ENCODE measurements around the gene TMPRSS4. TPM values are rescaled to one million over a fixed set of nuclear protein-coding genes. Genes with fewer than 3 reads are reported as not detected.

Gene TMPRSS4
- total and polyA plus RNA-seq, 9 donors = 0.07 to 5.2 (median 0.25) TPM; not detected in 1

DNA sequence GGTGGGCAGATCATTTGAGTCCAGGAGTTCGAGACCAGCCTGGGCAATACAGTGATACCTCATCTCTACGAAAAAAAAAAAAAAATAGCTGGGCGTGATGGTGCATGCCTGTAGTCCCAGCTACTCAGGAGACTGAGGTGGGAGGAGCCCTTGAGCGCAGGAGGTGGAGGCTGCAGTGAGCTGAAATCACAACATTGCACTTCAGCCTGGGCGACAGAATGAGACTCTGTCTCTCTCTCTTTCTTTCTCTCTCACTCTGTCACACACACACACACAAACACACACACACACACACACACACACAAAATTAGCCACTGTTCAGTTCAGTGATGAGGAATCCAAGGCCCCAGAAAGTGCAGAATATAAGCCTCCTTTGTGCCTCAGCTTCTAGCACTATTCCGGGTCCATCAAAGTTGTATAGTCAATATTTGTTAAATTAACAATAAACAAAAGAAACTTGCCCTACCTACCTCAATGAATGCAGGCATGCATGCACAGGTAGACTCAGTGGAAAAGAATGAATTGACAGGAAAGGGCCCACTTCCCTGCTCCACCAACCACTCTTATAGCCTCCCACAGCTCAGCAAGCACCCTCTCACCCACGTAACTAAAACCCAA, 13.8 kb downstream of the TMPRSS4 start:
- H3K27ac ChIP-seq (ENCODE audit: low read length) = no peak overlapping the region
- peaks cover 18% of the 10 kb centered on the region for H3K27me3 ChIP-seq (ENCODE audit: control insufficient read depth, insufficient read depth, low read length)
- WGBS (ENCODE audit: insufficient coverage) = 71% methylated on average over 1 of the region's 7 CpGs
- H3K4me3 ChIP-seq (ENCODE audit: low read length) = no peak overlapping the region
- peaks cover 7% of the 10 kb centered on the region for H3K4me1 ChIP-seq (ENCODE audit: control insufficient read depth, insufficient read depth, low read length)
- no peaks in the 10 kb centered on the region for H3K36me3 ChIP-seq (ENCODE audit: control insufficient read depth, insufficient read depth, low read length)
- no peak for DNase-seq
- no peaks in the 10 kb centered on the region for H3K9me3 ChIP-seq (replicated peaks; ENCODE audit: control insufficient read depth, low read depth, low read length)

DNA sequence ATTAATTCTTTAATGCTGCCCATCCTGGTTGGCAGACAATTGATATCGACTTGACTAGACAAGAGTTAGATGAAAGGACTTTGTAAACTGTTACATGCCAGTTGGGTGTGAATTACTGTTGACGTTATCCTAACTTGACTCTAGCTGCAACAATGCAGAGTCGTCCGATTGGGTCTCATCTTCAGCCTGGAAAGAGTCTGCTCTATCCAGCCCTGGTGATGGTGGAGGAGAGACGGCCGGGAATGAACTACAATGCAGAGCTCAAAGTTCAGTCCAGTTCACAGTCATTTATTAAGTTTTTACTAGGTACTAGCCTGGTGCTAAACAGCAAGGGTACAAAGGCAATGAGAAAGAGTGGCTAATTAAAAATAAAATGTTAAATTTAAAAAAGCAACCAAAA, 14.8 kb downstream of the TMPRSS4 start:
- no peak overlapping the region for H3K4me3 ChIP-seq (ENCODE audit: low read length)
- WGBS (ENCODE audit: insufficient coverage) = 12% methylated on average over 3 of the region's 6 CpGs
- no peaks in the 10 kb centered on the region for H3K9me3 ChIP-seq (replicated peaks; ENCODE audit: control insufficient read depth, low read depth, low read length)
- H3K27me3 ChIP-seq (ENCODE audit: control insufficient read depth, insufficient read depth, low read length) = peaks cover 15% of the 10 kb centered on the region
- no peaks in the 10 kb centered on the region for H3K36me3 ChIP-seq (ENCODE audit: control insufficient read depth, insufficient read depth, low read length)
- DNase-seq = no peak
- H3K4me1 ChIP-seq (ENCODE audit: control insufficient read depth, insufficient read depth, low read length) = peaks cover 6% of the 10 kb centered on the region
- H3K27ac ChIP-seq (ENCODE audit: low read length) = no peak overlapping the region

DNA sequence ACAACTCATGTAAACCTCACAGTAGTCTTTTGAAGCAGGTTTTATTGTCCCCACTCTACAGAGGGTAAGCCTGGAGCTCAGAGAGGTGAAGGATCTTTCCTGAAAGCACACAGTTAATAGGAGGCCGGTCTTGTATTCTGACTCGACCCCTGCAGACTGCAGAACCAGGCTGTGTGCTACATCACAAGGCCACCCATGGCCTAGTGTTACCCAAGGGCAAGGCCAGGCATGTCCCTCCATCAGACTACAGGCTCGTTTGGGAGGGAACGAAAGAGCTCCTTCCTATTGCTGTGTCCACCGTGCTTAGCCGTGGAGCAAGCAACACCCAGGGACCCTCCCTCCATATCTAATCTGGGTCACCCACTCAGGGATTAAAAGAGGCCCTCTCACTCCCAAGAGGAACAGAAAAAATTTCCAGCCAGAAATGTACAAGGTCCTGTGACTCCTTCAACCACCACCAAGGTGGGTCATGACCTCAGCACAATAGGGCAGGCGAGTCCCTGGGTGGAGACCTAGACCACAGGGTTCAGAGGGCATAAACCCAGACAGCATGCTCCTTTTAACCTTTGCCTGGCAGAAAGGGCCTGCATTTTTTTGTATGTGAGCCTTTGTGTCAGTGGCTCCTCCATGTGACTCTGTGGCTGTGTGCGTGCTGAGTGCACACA, 16.2 kb downstream of the TMPRSS4 start:
- H3K27me3 ChIP-seq (ENCODE audit: control insufficient read depth, insufficient read depth, low read length) = peaks cover 15% of the 10 kb centered on the region
- DNase-seq = no peak
- no peaks in the 10 kb centered on the region for H3K9me3 ChIP-seq (replicated peaks; ENCODE audit: control insufficient read depth, low read depth, low read length)
- H3K4me3 ChIP-seq (ENCODE audit: low read length) = no peak overlapping the region
- H3K27ac ChIP-seq (ENCODE audit: low read length) = no peak overlapping the region
- WGBS (ENCODE audit: insufficient coverage) = 60% methylated on average over 6 of the region's 8 CpGs
- H3K4me1 ChIP-seq (ENCODE audit: control insufficient read depth, insufficient read depth, low read length) = no peaks in the 10 kb centered on the region
- no peaks in the 10 kb centered on the region for H3K36me3 ChIP-seq (ENCODE audit: control insufficient read depth, insufficient read depth, low read length)

DNA sequence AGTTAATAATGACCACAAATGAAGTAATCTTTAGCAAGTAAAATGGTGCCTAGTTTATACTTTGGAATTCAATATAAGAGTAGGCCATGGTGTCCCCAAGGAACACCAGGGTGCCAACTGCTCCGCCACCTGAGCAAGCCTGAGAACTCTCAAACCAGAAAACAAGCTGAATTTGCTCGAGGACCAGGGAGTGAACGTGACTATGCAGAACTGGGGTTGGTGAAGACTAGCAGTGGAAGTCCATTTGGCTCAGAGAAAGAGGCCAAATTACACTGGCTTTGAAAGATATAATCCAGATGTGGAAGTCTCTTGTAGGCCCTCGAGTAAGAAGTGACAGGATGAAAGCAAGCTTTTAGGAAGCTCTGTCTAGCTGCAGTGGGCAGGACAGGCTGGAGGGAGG, 18.6 kb downstream of the TMPRSS4 start:
- DNase-seq = no peak
- peaks cover 18% of the 10 kb centered on the region for H3K27me3 ChIP-seq (ENCODE audit: control insufficient read depth, insufficient read depth, low read length)
- no peak overlapping the region for H3K27ac ChIP-seq (ENCODE audit: low read length)
- H3K4me1 ChIP-seq (ENCODE audit: control insufficient read depth, insufficient read depth, low read length) = no peaks in the 10 kb centered on the region
- H3K36me3 ChIP-seq (ENCODE audit: control insufficient read depth, insufficient read depth, low read length) = no peaks in the 10 kb centered on the region
- no peaks in the 10 kb centered on the region for H3K9me3 ChIP-seq (replicated peaks; ENCODE audit: control insufficient read depth, low read depth, low read length)
- WGBS (ENCODE audit: insufficient coverage) = 35% methylated on average over 4 of the region's 4 CpGs
- no peak overlapping the region for H3K4me3 ChIP-seq (ENCODE audit: low read length)

DNA sequence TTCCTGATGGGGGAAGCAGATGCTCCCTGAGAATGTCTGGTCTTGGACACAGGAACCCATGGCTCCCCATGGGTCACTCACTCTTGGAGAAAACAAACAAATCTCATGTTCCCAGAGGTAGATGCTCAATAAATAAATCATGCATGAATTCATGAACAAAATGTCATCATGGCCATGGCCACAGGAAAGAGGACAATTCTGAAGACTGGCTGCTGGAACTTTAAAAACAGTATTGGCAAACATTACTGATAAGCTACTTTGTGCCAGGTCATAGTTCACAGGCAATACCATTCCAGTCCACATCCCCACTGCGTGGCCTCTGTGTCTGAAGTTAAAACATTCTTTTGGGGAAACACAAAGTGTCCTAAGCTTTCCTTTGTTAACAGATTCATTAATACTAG, 19.1 kb downstream of the TMPRSS4 start:
- DNase-seq = no peak

DNA sequence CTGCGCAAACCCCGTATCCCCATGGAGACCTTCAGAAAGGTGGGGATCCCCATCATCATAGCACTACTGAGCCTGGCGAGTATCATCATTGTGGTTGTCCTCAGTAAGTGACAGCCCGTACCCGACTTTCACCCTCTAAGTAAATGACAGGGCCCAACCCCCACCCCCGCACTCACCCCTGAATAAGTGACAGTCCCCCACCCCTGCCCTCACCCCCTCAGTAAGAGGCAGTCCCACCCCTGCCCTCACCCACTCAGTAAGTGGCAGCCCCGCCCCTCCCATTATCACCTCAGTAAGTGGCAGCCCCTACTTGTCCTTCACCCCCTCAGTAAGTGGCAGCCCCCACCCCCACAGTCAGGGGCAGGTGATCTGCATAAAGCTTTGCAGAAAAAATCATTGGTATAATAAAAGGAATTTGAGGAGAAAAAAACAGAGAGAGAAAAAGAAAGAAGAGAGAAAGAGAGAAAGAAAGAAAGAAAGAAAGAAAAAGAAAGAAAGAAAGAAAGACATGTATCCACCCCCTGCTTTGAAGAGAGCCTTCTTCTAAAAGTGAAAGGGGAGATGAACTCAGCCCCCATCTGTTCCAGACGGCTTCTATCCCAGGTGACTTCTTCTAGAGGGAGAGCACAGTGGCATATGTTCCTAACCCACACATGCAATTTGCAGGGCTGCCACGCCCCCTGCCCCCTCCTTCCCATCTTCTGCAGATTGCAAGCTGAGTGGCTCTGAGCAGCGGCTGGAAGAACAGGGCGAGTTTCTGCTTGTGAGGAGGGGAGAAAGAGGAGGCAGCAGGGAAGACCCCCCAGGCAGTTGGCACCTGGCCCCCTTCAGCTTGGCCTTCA, 22.3 kb downstream of the TMPRSS4 start:
- Histone ChIP-seq H3K4me3 (ENCODE audit: low read length) (no peak overlapping the region), H3K9me3 (replicated peaks; ENCODE audit: control insufficient read depth, low read depth, low read length) (no peaks in the 10 kb centered on the region), H3K36me3 (ENCODE audit: control insufficient read depth, insufficient read depth, low read length) (no peaks in the 10 kb centered on the region), H3K27me3 (ENCODE audit: control insufficient read depth, insufficient read depth, low read length) (peaks cover 13% of the 10 kb centered on the region), H3K4me1 (ENCODE audit: control insufficient read depth, insufficient read depth, low read length) (no peaks in the 10 kb centered on the region), H3K27ac (ENCODE audit: low read length) (no peak overlapping the region)
- DNase-seq = no peak
- WGBS (ENCODE audit: insufficient coverage) = 50% methylated on average over 6 of the region's 11 CpGs

More for the DNA sequence above, 19.1 kb downstream of the TMPRSS4 start:
- H3K4me3 ChIP-seq (ENCODE audit: low read length) = no peak overlapping the region
- H3K27me3 ChIP-seq (ENCODE audit: control insufficient read depth, insufficient read depth, low read length) = peaks cover 19% of the 10 kb centered on the region
- H3K27ac ChIP-seq (ENCODE audit: low read length) = no peak overlapping the region
- H3K4me1 ChIP-seq (ENCODE audit: control insufficient read depth, insufficient read depth, low read length) = no peaks in the 10 kb centered on the region
- 20% methylated on average over 1 of the region's 1 CpG for WGBS (ENCODE audit: insufficient coverage)
- H3K9me3 ChIP-seq (replicated peaks; ENCODE audit: control insufficient read depth, low read depth, low read length) = no peaks in the 10 kb centered on the region
- no peaks in the 10 kb centered on the region for H3K36me3 ChIP-seq (ENCODE audit: control insufficient read depth, insufficient read depth, low read length)

DNA sequence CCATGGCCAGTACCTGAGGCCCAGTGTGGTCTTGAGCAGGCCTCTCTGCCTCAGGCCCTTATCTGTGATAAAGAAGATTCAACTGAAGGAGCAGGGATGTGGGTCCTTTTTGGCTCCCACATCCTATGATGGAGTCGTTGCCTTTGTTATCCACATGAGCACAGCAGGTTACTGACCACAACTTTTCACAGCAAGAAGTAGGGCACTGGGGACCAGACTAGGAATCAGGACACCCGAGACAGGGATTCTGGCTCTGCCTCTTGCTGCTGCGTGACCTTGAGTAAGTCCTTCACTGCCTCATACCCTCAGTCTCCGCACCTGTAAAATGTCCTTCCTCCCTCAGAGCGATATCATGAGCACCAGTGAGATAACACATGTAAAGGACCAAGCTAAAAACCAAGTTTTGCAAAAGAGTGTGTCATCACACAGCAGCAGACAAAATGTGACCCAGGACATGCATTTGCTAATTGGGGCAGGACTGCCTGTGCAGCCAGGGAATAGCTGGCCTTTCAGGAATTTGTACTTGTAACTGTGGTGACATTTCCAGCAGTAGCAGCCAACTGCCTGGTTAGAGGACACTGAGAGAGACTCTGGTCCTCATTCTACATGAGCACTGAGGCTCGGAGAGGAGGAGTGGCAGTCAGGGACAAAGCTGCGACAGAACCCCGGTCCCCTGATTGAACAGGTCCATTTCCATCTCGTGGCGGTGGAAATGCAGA, 23.1 kb downstream of the TMPRSS4 start:
- no peak for DNase-seq
- Histone ChIP-seq H3K27ac (ENCODE audit: low read length) (no peak overlapping the region), H3K36me3 (ENCODE audit: control insufficient read depth, insufficient read depth, low read length) (no peaks in the 10 kb centered on the region), H3K4me3 (ENCODE audit: low read length) (no peak overlapping the region), H3K9me3 (replicated peaks; ENCODE audit: control insufficient read depth, low read depth, low read length) (no peaks in the 10 kb centered on the region), H3K4me1 (ENCODE audit: control insufficient read depth, insufficient read depth, low read length) (no peaks in the 10 kb centered on the region), H3K27me3 (ENCODE audit: control insufficient read depth, insufficient read depth, low read length) (peaks cover 13% of the 10 kb centered on the region)
- WGBS (ENCODE audit: insufficient coverage) = 76% methylated on average over 7 of the region's 10 CpGs

DNA sequence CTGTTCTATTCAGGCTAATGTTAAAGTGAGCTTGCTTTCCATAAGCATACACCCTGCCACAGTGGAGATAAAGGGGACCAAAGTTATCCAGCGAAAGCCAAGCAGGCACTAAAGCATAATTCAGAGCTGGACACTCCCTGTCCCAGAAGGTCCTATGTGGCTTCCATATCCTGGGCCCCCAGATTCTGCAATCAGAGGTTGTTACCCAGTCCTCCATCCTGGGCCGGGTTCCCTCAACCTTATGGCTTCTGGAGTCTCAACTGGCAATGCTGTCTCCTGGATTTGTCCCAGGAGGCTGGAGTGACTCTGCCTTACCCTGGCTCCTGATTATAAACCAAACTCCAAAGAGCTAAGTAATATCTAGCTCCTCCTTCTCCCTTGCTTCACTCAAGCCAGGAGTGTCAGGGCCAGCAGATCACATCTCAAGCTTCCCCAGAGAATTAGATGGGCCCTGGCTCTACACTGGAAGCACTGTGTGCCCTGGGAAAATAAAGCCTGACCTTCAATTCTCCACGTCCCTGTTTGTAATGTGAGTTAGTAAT, 23.9 kb downstream of the TMPRSS4 start:
- WGBS (ENCODE audit: insufficient coverage) = 78% methylated on average over 2 of the region's 3 CpGs
- no peaks in the 10 kb centered on the region for H3K9me3 ChIP-seq (replicated peaks; ENCODE audit: control insufficient read depth, low read depth, low read length)
- no peaks in the 10 kb centered on the region for H3K4me1 ChIP-seq (ENCODE audit: control insufficient read depth, insufficient read depth, low read length)
- H3K27ac ChIP-seq (ENCODE audit: low read length) = no peak overlapping the region
- DNase-seq = no peak
- no peak overlapping the region for H3K4me3 ChIP-seq (ENCODE audit: low read length)
- peaks cover 13% of the 10 kb centered on the region for H3K27me3 ChIP-seq (ENCODE audit: control insufficient read depth, insufficient read depth, low read length)
- no peaks in the 10 kb centered on the region for H3K36me3 ChIP-seq (ENCODE audit: control insufficient read depth, insufficient read depth, low read length)

DNA sequence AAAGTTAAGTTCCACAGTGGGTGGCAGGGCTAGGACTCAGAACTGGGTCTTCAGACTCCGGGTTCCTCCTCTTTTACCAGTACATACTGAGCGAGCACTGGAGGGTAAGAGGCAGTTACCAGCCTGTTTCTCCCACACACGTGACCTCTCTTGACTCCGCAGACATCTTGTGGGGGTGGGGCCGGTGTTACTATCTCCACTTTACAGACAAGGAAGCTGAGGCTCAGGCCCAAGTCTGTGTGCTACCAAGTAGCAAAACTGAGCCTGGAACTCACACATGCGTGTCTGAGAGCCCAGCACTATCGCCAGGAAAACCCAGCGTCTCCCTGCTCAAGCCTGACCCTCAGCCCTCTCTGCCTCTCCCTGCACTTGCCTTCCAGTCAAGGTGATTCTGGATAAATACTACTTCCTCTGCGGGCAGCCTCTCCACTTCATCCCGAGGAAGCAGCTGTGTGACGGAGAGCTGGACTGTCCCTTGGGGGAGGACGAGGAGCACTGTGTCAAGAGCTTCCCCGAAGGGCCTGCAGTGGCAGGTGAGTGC, 25.9 kb downstream of the TMPRSS4 start:
- H3K9me3 ChIP-seq (replicated peaks; ENCODE audit: control insufficient read depth, low read depth, low read length) = no peaks in the 10 kb centered on the region
- H3K27me3 ChIP-seq (ENCODE audit: control insufficient read depth, insufficient read depth, low read length) = peaks cover 13% of the 10 kb centered on the region
- no peak overlapping the region for H3K4me3 ChIP-seq (ENCODE audit: low read length)
- WGBS (ENCODE audit: insufficient coverage) = 74% methylated on average over 8 of the region's 13 CpGs
- H3K27ac ChIP-seq (ENCODE audit: low read length) = no peak overlapping the region
- no peak for DNase-seq
- no peaks in the 10 kb centered on the region for H3K4me1 ChIP-seq (ENCODE audit: control insufficient read depth, insufficient read depth, low read length)
- H3K36me3 ChIP-seq (ENCODE audit: control insufficient read depth, insufficient read depth, low read length) = no peaks in the 10 kb centered on the region
